PFSK-1 (cell line): Measurements from ENCODE around the gene CDH6. TPM values are rescaled to one million over a fixed set of nuclear protein-coding genes. Genes with fewer than 3 reads are reported as not detected.

Experiments used
- FOXP2 ChIP-seq: optimal IDR thresholded peaks from 2 replicates; pipeline ENCODE3; 2011; ENCODE audit warnings: borderline replicate concordance, control low read depth, inconsistent platforms; ENCODE audit not compliant: insufficient read depth; ENCODE audit errors: extremely low read length, extremely low read depth
- POLR2AphosphoS5 ChIP-seq: IDR thresholded peaks from 2 replicates; pipeline ENCODE4 v1.6.1; 2012; ENCODE audit warnings: low read depth, mild to moderate bottlenecking, control low read depth, low read length, moderate library complexity
- REST ChIP-seq, 2 experiments: IDR thresholded peaks; 2 replicates each; pipeline versions ENCODE4 v1.6.1 to v1.8.0; 2011 to 2012; ENCODE audit warnings: low read depth in 2 of 2, low read length in 2 of 2, control low read depth in 1 of 2, inconsistent platforms in 1 of 2, mild to moderate bottlenecking in 1 of 2, moderate library complexity in 1 of 2; ENCODE audit not compliant: insufficient read depth in 1 of 2
- SIN3A ChIP-seq: IDR thresholded peaks from 2 replicates; pipeline ENCODE4 v1.6.1; 2012; ENCODE audit warnings: mild to moderate bottlenecking, low read length, moderate library complexity, borderline replicate concordance; ENCODE audit not compliant: insufficient read depth
- TAF1 ChIP-seq: IDR thresholded peaks from 2 replicates; pipeline ENCODE4 v1.6.1; 2012; ENCODE audit warnings: low read length, control low read depth, borderline replicate concordance; ENCODE audit not compliant: insufficient read depth
- polyA plus RNA-seq: library from polyadenylated mRNA; unstranded; fragments of >200 nt; gene quantifications from one replicate; pipeline ENCODE4 v1.2.1, GENCODE V29; 2012; ENCODE audit warnings: low read depth, missing spikeins; ENCODE audit not compliant: insufficient read length

Gene CDH6
- 0.25 TPM for polyA plus RNA-seq

GRCh38 chr5:31193591-31194467 is at the start of gene CDH6:
CDH6 (plus strand) TSS chr5:31193686; CDS start chr5:31267474, 73,788 bp downstream.
- TF ChIP-seq SIN3A (no peak), TAF1 (no peak)

GRCh38 chr5:31144364-31144763 is 49.1 kb upstream of the CDH6 start:
- TF ChIP-seq FOXP2, result no peak

- TF ChIP-seq POLR2AphosphoS5 (no peak), FOXP2 (no peak), TAF1 (no peak), REST (IDR thresholded peaks at IDR 0.05; ENCODE audit: insufficient read depth in 1 of 2, low read depth in 2 of 2, low read length in 2 of 2) (no peak), SIN3A (no peak)
These were observed 44.5 kb upstream of the CDH6 start for GRCh38 chr5:31148959-31149475.

- no peak for TF ChIP-seq TAF1
- TF ChIP-seq SIN3A, result no peak
- no peak for TF ChIP-seq POLR2AphosphoS5
These were observed 40.0 kb upstream of the CDH6 start for GRCh38 chr5:31153521-31153920.

GRCh38 chr5:31156631-31157160 is 36.8 kb upstream of the CDH6 start:
- no peak for TF ChIP-seq FOXP2

GRCh38 chr5:31157720-31158119 is 35.8 kb upstream of the CDH6 start:
- TF ChIP-seq TAF1, result no peak
- no peak for TF ChIP-seq POLR2AphosphoS5
- TF ChIP-seq REST (IDR thresholded peaks at IDR 0.05; ENCODE audit: insufficient read depth in 1 of 2, low read depth in 2 of 2, low read length in 2 of 2), result no peak
- TF ChIP-seq SIN3A, result no peak
- no peak for TF ChIP-seq FOXP2

GRCh38 chr5:31158686-31159085 is 34.8 kb upstream of the CDH6 start:
- TF ChIP-seq SIN3A (no peak), TAF1 (no peak), REST (IDR thresholded peaks at IDR 0.05; ENCODE audit: insufficient read depth in 1 of 2, low read depth in 2 of 2, low read length in 2 of 2) (no peak), FOXP2 (no peak), POLR2AphosphoS5 (no peak)
